ENCODE results near the gene FAM149A.

DNA sequence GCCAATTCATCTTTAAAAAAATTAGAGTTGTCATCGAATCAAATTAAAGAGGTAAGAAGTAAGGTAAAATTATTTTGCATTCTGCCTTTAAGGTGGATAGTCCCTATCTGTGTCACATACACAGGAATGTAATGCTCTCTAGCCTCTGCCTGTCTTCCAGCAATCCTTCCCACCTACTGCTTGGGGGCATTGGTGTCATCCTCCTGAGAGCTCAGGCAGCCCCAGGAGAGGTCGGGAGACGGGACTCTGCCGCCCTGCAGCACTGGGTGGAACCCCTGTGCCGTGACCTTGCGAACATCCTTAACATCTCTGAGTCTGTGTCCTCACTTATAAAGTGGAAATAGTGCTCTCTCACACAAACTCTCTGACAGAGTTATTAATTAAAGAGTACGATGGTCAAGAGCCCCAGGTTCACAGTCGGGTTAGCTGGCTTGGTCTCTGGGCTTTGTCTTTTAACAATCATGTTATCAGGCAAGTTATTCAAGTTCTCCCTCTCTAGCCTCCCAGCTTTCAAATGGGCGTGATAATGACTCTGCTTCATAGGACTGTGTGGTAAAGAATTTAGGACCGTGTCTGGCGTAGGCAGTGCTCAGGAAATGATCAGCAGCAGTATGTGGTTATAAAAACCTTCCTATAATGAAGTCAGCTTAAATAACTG is 25.4 kb upstream of the FAM149A start:
- TF ChIP-seq, protein P1, sequence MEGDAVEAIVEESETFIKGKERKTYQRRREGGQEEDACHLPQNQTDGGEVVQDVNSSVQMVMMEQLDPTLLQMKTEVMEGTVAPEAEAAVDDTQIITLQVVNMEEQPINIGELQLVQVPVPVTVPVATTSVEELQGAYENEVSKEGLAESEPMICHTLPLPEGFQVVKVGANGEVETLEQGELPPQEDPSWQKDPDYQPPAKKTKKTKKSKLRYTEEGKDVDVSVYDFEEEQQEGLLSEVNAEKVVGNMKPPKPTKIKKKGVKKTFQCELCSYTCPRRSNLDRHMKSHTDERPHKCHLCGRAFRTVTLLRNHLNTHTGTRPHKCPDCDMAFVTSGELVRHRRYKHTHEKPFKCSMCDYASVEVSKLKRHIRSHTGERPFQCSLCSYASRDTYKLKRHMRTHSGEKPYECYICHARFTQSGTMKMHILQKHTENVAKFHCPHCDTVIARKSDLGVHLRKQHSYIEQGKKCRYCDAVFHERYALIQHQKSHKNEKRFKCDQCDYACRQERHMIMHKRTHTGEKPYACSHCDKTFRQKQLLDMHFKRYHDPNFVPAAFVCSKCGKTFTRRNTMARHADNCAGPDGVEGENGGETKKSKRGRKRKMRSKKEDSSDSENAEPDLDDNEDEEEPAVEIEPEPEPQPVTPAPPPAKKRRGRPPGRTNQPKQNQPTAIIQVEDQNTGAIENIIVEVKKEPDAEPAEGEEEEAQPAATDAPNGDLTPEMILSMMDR (IDR thresholded peaks at IDR 0.05 in 4 of 5, conservative IDR thresholded peaks at IDR 0.05 in 1 of 5): no peak
- TF ChIP-seq POLR2A (IDR thresholded peaks at IDR 0.05): no peak
